ENCODE results near the gene OST4.

The OST4 gene

GRCh38 chr2:27051902-27052645 lies 19.4 kb downstream of the OST4 start:
- no peak for DNase-seq

- DNase-seq: peak; percentile 94
These were observed 20.2 kb downstream of the OST4 start, which contains the start of gene AGBL5 for GRCh38 chr2:27050996-27051901. Gene AGBL5, plus strand, starts transcription at chr2:27051668. Its CDS starts 1,291 bp downstream, at chr2:27052959.

DNA sequence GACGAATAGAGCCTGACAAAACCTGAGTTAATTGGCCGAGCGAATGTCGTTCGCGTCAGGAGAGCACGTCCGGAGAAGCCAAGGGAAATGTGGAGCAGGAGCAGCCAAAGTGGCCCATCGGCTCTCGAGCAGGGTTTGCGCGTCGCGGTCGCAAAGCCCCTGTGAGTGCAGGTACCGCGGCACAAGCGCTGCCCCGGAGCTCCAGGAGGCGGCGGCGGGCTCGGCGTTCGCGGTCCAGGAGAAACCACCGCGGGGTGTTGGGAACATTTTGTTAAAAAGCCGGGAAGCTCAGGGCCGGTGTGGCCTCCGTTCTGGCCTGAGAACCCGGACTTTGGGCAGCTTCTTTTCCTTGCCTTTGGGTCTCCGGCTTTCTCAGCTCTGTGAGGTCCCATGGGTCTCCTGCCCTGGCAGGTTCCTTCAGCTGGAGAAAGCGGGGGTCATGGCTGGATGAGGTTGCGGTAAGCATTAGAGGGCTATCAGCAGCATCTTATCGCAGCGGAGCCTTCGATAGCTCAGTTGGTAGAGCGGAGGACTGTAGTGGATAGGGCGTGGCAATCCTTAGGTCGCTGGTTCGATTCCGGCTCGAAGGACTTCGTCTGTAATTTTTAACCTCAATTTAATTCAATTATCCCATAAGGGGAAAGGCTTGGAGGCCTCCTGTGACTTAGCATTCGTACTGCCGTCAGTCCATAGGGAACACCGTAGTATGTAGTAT lies 21.0 kb downstream of the OST4 start:
- peak; percentile 88 for DNase-seq

- peak; percentile 53 for DNase-seq
These were observed 21.8 kb downstream of the OST4 start for GRCh38 chr2:27049422-27050280.

GRCh38 chr2:27042985-27043634 lies 28.3 kb downstream of the OST4 start:
- DNase-seq: no peak

- DNase-seq: no peak
These were observed 29.2 kb downstream of the OST4 start for GRCh38 chr2:27042159-27042661.

- DNase-seq: no peak
These were observed 29.7 kb downstream of the OST4 start for GRCh38 chr2:27041752-27042151.

DNA sequence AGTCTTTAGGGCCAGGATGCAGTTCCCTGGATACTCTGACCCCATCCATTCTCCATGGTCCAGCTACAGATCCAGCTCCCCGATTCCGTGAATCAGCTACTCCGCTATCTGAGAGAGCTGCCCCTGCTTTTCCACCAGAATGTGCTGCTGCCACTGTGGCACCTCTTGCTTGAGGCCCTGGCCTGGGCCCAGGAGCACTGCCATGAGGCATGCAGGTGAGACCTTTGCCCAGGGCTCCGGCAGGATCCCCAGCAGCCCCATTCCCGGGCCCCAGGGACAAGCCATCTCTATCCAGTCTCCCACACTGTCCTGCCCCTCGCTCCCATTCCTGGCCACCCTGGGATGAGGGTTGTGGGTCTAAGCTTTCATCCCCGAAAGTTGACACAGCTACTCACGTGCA lies 31.2 kb downstream of the OST4 start:
- no peak for DNase-seq

DNA sequence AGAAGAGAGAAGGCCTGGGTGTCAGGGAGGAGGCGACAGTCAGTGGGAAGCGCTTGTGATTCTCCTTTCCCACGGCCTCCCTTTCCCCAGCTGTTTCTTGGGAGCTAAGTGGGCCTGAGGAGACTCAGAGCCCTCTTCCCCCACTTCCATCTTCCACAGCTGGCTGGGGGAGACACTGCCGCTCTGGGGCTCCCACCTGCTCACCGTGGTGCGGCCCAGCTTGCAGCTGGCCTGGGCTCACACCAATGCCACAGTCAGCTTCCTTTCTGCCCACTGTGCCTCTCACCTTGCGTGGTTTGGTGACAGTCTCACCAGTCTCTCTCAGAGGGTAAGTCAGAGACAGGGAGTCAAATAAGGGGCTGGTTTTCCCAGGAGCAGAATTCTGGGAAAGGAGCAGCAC lies 31.6 kb downstream of the OST4 start:
- DNase-seq: no peak

GRCh38 chr2:27039426-27039825 lies 32.0 kb downstream of the OST4 start:
- DNase-seq: no peak

GRCh38 chr2:27038631-27039339 lies 32.7 kb downstream of the OST4 start:
- DNase-seq: no peak

- no peak for DNase-seq
These were observed 33.4 kb downstream of the OST4 start for GRCh38 chr2:27038012-27038411.

GRCh38 chr2:27033253-27033852 lies 38.1 kb downstream of the OST4 start:
- no peak for DNase-seq

DNA sequence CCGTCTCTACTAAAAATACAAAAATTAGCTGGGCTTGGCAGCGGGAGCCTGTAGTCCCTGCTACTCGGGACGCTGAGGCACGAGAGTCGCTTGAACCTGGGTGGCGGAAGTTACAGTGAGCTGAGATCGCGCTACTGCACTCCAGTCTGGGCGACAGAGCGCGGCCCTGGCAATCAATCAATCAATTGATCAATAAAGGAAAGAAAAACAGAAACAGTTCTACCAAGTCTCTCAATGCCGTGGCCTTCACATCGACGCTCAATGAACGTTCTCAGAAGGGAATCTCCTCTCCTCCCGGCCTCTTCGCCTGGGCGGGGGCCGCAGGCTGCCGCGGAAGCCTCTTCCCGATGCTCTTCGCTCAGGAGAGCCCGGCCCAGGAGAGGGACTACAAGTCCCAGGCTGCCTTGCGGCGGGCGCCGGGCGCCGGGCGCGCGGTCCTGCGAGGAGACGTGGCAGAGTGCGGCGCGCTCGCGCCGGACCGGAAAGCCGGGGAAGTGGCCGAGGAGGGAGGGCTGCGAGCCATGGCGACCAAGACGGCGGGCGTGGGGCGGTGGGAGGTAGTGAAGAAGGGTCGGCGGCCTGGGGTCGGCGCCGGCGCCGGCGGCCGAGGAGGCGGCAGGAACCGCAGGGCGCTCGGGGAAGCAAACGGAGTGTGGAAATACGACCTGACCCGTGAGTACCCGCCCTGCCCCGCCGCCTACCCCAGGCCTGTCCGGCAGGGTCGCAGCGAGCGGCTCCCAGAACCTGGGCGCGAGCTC lies 38.8 kb downstream of the OST4 start, which contains the start of gene TMEM214:
Gene TMEM214 (plus strand): TSS at position 471 of the 758 bp plus-strand sequence. CDS start 51 bp downstream, at position 522.
- peak; percentile 67 for DNase-seq

- DNase-seq: no peak
These were observed 42.4 kb downstream of the OST4 start for GRCh38 chr2:27029051-27029450.

GRCh38 chr2:27027211-27027651 lies 44.2 kb downstream of the OST4 start:
- DNase-seq: no peak

DNA sequence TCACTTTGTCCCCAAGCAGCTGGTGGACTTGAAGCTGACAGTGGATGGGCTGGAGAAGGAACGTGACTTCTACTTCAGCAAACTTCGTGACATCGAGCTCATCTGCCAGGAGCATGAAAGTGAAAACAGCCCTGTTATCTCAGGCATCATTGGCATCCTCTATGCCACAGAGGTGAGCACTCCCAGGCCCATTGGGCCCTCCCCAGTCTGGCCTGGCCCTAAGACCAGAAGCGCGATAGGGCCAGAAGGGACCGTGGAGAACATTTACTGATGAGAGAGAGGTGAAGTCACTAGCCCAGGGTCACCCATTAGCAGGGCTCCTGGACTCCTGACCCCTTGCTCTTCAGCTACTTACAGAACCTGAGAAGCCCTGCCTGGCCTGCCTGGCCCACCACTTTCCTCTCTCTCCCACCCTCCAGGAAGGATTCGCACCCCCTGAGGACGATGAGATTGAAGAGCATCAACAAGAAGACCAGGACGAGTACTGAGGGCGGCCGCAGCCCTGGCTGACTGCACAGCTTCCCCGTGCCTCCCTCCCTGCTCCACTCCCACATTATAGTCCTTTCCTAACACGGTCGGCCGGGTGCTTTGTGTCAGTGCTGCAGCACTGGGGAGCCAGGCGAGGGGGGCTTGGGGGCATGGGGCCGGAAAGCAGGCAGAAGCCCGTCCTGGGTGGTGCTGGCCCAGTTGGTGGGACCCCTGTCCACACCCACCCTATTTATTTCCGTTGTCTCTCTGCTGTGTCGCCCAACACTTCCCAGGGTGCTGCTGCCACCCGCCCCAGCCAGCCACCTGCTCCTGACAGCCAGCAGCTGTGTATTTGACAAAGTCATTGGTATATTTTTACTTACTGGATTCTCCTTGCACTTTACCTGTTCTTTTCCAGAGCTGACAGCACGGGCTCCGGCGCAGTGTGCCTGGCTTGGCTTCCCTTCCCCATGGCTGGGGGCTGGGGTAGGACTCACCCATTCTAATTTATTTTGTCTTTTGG lies 45.3 kb downstream of the OST4 start:
- DNase-seq: no peak

DNA sequence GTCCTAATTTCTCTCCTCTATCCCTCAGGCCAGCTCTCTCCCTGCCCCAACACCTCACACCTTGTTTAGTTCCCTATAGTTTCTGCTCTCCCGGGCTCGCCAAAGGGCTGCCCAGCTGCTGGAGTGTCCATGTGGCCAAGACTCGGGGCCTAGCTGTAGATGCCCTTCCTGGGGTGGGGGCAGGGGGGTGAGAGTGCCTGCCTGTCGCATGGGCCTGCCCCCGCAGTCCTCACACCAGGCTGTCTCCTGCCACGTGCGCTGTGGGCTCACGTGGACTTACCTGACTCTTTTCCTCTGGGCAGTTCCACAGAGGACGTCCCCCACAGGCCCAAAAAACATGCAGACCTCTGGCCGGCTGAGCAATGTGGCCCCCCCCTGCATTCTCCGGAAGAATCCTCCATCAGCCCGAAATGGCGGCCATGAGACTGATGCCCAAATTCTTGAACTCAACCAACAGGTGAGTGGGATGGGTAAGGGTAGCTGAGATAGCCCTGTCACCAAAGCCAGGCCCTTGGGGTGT lies 46.1 kb downstream of the OST4 start:
- no peak for DNase-seq

All from T-helper 9 cell (primary cell).